G401.6 (cell line): ENCODE results near the gene CNTN2.

ENCODE experiments used
- FAIRE-seq: peaks from 2 replicates; lab custom pipeline; 2012; peaks lifted over from hg19 to GRCh38; lab: Jason Lieb, UNC

The CNTN2 gene

DNA sequence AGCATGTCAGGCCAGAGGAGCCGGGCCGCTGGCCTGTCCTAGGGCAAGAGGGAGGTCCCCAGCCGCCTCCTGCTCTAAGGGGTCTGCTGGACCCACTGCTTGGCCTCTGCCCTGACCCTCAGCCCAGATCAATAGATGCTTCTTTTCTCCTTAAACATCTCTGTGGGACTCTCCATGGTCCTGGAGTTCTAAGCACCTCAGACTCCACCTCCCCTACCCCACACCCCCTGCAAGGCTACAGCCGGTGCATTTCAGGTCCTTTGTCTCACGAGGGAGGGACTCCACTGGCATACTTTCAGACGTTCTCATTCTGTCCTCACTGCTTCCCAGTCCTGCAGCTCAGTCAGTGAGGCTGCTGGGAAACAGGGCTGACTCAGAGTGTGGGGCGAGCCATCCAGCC, 11.0 kb downstream of the CNTN2 start:
- FAIRE-seq: no peak

DNA sequence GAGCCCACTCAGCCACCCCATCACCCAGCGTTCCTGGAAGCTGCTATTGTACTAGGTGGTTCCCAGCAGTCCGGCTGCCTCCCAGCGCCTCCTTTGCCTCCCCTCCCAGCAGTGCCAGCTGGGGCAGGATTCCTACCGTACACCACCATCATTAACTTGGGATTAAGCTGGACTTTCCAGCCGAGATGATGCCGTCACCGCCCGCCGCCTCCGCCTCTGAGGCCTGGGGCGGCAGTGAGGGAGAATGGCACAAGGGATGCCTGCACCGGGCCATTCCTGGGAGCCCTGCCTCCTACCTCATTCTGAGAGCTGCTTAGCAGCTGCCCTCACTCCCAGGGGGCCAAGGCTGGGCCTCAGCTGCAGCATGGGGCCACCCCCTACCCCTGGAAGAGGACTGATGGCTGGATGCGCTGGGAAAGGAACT, 13.2 kb downstream of the CNTN2 start:
- no peak for FAIRE-seq

DNA sequence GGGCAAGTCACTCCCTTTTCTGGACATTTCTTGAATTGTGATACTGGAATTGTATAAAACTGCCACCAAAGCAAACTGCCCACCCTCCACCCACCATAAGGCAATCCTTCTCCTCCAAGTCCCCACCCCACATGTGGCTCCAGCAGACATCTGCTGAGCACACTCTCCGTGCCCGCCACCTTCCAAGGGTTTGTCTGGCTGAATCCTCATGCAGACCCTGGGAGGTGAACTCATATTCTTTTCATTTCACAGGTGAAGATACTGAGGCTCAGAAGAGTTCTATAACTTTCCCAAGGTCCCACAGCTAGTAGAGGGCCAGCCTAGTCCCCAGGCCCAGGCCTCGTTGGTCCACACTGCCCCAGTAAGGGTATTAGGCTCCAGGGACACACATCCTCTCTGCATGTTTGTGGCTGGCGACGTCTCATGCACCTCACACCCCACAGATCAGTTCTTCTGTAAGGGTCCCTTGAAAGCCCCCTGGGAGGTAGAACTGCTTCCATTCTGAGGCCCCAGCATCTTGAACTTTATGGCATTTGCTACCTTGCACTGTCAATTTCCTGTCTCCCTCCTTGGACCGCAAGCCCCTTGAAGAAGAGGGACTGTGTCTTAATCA, 14.1 kb downstream of the CNTN2 start:
- FAIRE-seq: no peak

DNA sequence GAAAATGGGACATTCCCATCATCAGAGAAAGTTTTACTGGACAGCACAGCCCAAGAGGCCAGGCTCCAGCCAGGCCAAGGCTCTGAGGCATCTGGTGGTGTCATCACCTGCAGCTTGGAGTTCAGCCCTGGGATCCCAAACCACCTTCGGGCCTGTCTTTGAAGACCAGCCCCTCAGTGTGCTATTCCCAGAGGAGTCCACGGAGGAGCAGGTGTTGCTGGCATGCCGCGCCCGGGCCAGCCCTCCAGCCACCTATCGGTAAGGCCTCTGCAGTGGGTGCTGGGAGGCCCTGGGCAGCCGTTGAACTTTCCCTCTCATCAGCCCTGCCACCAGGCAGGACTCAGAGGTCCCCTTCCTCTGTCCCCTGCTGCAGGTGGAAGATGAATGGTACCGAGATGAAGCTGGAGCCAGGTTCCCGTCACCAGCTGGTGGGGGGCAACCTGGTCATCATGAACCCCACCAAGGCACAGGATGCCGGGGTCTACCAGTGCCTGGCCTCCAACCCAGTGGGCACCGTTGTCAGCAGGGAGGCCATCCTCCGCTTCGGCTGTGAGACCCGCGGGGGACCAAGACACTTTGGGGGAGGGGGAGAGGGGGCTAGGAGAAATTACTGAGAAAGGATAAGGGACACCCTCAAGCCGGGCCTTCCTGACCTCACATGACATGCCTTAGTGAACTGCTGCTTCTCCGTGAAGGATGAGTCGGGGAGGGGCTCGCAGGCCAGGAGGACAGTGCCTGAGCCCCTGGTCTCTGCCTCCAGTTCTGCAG, 15.0 kb downstream of the CNTN2 start:
- no peak for FAIRE-seq

DNA sequence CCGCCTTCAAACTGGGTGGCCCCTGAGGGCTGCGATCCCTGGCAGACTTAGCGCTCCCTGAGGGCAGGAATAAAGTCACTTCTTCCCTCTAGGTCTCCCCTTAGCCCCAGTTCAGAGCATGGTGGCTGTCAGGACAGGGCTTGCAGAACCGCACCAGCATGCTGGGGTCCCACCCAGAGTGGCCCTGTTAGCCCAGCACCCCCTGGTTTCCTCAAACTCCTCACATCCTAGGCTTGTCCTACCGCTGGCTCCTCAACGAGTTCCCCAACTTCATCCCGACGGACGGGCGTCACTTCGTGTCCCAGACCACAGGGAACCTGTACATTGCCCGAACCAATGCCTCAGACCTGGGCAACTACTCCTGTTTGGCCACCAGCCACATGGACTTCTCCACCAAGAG, 15.8 kb downstream of the CNTN2 start:
- no peak for FAIRE-seq

DNA sequence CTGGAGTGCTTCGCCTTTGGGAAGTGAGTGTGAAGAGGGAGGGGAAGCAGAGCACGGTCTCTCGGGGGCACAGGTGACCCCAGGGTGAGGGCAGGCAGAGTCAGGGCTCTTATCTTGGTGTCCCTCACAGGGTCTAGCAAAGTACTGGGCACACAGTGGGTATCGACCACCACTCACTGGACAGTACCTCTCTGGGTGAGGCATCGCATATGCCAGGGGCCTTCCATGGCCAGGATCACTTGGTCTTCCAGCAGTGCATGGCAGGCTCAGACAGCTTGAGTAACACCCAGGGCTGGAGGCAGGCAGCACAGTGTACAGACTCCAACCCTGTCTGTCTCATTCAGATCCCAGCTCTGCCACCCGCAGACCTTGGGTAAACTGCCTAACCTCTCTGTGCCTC, 16.6 kb downstream of the CNTN2 start:
- FAIRE-seq: no peak

DNA sequence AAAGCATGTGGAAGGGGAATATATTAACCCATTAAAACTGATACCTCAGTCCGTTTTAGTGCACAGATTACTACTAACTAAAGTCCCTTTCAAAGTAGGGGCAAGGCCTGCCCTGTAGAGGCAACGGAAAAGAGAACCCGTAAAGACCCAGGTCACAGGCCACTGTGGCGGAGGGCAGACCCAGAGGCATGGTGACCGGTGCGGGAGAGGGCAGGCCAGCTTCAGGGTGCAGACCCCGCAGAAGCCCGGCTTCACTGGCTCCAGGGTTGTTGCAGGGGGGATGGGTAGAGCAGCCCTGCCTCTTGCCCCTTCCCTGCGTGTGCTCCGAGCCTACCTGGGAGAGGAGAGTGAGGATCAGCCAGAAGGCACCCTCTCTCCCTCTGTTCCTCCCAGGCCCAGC, 17.7 kb downstream of the CNTN2 start:
- no peak for FAIRE-seq

DNA sequence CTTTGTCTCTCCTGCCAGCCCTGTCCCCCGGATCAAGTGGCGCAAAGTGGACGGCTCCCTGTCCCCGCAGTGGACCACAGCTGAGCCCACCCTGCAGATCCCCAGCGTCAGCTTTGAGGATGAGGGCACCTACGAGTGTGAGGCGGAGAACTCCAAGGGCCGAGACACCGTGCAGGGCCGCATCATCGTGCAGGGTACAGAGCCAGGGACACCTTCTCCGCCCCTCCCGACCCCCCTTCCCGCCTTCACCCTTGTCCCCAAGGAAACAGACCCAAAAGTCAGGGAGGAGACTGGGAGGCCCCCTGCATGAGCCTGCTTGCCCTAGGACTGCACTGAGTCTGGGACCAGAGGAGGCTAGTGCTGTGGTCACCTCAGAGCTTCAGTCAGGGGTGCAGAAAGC, 18.2 kb downstream of the CNTN2 start:
- FAIRE-seq: no peak

DNA sequence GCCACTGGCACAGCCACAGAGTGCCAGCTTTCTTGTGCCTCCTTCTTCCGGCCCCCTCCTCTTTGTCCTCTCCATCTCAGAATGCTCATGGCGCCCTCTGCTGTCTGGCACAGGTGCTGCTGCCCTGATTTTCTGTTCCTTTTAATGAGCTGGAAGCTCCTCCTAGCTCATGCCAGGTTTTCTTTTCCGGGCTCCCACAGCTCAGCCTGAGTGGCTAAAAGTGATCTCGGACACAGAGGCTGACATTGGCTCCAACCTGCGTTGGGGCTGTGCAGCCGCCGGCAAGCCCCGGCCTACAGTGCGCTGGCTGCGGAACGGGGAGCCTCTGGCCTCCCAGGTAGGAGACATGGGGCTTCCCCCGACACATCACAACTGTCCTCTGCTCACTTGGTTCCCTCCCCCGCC, 18.7 kb downstream of the CNTN2 start:
- peak; percentile 48 for FAIRE-seq

DNA sequence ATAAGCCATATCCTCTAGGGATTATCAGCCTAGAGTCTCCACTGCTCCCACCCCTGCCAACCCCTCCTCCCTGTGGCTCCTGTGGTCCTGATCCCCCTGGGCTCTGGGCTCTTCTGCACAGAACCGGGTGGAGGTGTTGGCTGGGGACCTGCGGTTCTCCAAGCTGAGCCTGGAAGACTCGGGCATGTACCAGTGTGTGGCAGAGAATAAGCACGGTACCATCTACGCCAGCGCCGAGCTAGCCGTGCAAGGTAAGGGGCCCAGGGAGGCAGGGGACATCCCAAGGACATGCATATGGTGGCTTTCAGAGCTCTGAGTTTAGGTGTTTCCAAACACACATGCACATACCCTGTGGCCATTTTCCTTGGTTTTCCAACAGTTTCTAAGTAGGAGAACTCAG, 19.3 kb downstream of the CNTN2 start:
- no peak for FAIRE-seq

DNA sequence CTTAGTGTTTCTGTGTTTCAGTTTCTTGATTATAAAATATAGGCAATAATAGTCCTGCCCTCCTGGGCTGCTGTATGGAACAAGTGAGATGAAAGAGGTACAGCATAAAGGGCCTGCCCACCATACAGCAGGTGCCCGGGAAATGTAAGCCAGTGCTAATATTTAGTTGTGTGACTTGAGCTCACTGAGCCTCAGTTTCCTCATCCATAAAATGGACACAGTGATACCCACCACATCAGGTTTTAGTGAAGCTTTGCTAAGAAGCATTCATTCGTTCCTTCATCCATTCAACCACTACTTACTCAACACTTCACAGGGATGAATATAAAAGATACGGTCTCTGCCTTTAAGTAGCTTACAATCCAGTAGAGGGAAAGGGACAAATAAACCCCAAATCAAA, 19.9 kb downstream of the CNTN2 start:
- no peak for FAIRE-seq

DNA sequence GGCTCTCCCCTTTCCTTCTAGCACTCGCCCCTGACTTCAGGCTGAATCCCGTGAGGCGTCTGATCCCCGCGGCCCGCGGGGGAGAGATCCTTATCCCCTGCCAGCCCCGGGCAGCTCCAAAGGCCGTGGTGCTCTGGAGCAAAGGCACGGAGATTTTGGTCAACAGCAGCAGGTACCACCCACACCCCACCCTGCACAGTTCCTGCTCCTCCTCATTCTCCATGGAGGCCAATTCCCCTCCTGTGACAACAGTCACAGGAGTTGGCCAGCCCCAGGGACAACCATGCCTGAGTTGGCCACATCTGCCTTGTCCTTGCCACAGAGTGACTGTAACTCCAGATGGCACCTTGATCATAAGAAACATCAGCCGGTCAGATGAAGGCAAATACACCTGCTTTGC, 21.3 kb downstream of the CNTN2 start:
- FAIRE-seq: no peak

DNA sequence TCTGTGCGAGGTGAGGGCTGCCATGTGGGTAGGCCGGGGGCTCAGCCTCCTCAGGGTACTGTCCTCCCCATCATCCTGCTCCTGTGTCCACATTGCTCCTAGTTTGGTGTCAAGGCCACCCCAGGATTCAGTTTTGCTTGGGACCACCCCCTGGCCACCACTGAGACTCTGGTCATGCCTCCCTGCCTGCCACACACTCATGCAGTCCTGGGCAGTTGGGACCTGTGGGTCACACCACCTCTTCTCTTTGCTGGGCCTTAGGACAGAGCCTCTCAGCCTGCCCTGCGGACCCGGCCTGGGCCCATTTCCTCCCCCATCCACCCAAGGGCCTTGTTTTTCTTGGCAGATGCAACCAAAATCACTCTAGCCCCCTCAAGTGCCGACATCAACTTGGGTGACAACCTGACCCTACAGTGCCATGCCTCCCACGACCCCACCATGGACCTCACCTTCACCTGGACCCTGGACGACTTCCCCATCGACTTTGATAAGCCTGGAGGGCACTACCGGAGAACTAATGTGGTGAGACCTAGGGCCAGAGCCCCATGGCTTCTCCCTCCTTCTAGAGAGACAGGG, 21.8 kb downstream of the CNTN2 start:
- no peak for FAIRE-seq

DNA sequence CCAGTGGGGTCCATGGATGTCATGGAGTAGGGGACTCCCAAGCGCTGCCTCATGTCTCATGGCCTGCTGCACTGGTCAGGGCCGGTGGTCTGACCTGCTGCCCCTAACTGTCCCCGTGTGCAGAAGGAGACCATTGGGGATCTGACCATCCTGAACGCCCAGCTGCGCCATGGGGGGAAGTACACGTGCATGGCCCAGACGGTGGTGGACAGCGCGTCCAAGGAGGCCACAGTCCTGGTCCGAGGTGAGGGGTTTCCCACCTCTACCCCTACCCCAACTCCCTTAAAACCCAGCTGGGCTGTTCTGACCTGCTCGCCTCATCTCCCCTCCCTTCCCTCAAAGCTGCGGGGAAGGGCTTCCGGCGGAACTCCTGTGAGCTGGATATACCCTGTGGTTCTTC, 22.7 kb downstream of the CNTN2 start:
- no peak for FAIRE-seq

DNA sequence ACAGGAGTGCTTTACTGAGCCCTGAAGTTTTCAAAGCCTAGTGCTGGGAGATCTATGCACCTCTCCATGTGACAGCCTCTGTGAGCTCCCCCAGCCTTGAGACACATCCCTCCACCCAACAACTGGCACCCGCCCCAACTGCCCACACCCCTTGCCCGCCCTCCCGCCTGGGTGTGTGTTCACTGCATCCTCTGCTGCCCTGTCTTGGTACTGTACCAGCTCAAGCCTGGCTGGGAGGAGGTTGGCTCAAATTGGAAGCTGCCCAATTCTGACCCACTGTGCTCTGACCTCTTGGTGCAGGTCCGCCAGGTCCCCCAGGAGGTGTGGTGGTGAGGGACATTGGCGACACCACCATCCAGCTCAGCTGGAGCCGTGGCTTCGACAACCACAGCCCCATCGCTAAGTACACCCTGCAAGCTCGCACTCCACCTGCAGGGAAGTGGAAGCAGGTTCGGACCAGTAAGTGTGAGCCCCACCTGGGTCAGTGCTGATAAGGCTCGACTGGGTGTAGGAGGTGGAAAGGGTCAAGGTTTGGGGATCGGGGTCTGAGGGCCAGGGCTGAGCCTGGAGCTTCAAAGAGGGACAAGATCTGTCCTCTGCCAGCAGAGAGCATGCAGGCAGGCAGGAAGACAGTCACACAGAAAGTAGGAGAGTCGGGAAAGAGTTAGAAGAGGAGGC, 23.3 kb downstream of the CNTN2 start:
- FAIRE-seq: no peak

DNA sequence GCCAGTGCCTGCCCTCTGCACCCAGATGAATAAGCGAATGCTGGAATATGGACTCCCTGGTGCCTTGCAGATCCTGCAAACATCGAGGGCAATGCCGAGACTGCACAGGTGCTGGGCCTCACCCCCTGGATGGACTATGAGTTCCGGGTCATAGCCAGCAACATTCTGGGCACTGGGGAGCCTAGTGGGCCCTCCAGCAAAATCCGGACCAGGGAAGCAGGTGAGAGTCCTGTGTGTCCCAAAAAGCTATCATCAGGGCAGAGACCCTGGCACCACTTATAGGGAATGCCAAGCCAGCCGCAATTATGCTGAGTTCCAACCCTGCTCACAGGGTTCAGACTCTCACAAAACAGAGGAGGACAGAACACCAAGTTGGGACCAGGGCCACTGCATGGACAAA, 24.0 kb downstream of the CNTN2 start:
- no peak for FAIRE-seq

DNA sequence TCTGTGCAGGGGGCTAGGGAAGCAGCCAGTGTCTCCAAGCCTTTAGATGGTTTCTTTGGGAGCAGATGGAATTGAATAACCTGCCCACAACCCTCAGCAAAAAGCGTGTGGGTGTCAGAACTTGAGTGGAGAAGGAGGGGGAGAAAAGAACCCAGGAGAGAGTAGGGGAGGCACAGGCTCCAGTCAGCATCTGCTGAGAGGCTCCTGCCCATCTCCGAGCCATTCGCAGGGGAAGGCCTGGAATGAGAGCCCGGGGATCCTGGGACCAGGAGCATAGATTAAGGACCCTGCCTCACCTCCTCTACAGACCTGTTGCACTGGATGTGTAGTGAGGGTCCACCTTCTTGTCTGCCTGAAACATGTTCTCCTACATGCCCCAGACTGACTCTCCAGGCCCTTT, 25.0 kb downstream of the CNTN2 start:
- no peak for FAIRE-seq

DNA sequence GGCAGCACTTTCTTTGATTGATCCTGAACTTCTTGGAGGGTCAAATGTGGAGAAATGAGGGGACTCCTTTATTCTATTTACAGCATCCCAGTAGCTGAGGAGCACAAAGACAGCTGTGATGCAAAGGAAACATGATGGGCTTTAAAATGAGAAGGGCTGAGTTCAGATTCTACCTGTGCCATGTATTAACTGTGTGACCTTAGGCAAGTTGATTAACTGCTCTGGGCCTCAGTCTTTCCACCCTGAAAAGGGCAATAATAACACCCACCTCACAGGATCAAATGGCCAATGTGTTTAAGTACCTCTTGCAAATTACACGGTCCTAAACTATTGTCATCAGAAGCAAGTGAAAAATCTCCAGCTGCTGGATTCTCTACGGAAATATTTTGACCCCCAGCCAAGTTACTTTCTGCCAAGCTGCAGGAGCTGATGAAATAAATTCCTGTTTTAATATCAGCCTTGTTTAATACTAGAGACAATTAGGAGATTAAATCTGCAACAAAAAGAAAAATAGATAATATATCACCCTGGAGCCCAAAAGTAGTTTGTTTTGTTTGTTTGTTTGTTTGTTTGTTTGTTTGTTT, 25.5 kb downstream of the CNTN2 start:
- no peak for FAIRE-seq

DNA sequence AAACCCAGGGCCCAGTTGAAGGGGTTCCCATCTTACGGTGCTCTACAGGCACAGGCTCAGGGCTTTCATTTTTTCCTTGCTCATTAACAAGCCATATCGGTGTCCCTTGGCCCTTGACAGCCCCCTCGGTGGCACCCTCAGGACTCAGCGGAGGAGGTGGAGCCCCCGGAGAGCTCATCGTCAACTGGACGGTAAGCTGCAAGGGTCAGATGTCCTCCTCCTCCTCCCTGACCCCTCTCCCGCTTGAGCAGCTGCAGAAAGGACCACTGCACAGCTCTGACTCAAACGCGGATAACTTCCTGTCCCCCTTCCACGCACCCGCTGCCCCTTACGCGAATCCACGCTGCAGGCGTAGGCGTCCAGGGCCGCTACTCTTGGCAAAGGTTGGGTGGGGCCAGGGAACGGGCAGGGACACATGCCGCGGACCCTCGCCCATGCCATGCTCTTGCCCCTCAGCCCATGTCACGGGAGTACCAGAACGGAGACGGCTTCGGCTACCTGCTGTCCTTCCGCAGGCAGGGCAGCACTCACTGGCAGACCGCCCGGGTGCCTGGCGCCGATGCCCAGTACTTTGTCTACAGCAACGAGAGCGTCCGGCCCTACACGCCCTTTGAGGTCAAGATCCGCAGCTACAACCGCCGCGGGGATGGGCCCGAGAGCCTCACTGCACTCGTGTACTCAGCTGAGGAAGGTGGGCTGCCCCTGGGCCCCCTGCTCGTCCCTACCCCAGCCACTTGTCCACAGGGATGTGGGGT, 26.5 kb downstream of the CNTN2 start:
- no peak for FAIRE-seq

DNA sequence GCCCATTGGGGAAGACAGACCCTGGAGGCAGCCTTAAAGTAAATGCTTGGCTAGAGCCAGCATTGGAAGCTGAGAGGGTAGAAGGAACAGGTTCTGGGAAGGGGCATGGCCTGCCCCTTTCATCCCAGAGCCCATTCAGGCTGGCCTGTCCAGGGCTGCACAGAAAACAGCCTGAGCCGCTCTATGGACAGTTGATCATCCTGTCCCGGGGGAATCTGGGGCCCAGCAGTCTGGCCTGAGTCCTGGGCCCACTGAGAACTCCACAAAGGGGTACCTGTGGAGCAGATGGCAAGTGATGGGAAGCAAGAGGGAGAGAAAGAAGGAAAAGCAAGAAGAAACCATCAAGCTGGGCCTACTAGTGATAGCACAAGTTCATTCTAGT, 28.0 kb downstream of the CNTN2 start:
- FAIRE-seq: no peak

DNA sequence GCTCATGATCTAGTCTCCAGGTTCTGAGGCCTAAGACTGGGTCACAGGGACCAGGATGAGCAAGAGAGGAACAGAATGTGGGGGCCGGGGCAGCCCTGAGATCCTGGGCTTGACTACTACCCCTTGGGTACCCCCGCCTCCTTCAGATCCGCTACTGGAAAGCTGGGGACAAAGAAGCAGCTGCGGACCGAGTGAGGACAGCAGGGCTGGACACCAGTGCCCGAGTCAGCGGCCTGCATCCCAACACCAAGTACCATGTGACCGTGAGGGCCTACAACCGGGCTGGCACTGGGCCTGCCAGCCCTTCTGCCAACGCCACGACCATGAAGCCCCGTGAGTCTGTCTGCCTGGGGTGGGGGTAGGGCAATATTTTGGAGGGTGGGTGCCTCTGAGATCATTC, 28.8 kb downstream of the CNTN2 start:
- no peak for FAIRE-seq

DNA sequence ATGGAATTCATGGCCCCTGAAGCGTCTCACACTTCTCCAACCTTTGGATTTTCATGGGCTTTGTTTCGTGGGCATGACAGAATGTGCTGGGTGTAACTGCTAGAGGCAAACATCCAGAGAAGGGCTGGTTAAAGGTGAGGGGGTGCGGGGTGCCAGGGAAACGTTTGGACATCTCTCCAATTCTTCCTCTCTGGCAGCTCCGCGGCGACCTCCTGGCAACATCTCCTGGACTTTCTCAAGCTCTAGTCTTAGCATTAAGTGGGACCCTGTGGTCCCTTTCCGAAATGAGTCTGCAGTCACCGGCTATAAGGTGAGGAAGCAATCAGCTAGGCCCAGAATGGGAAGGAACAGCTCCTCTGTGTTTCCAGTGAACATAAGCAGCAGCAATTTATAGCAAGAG, 29.3 kb downstream of the CNTN2 start:
- no peak for FAIRE-seq
